CD4-positive, alpha-beta T cell treated with Interleukin-15 for 1 hour (primary cell): Measurements from ENCODE around the gene PI4K2A.
"Not testable (repeated sequence)": the region's sequence is repeated elsewhere in the genome, so short reads cannot be mapped to it uniquely, and the experiment has no call there.

Experiments used
- DNase-seq: peaks from one replicate; pipeline ENCODE4 v3.0.0-alpha.2; 2020

The PI4K2A gene

GRCh38 chr10:97676770-97677581 is 36.5 kb downstream of the PI4K2A start:
- DNase-seq: peak; percentile 64

DNA sequence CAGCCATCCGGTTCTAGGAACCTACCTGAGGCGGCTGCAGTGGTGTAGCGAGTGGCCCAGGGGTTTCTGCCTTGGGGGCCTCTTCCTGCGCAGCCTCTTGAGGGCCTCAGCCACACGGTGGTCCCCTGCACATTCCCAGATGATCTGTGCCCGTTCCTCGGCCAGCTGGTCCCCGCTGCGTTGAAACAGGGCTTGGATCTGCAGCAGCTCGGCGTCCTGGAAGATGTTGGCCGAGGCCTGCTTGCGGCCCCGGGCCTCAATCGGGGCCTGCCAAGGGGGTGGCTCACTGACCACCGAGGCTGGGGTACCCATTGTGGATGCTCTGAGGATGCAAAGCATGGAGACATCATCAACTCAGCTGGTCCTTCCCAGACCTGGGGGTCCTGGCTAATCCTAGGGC is 39.1 kb downstream of the PI4K2A start:
- DNase-seq: no peak

DNA sequence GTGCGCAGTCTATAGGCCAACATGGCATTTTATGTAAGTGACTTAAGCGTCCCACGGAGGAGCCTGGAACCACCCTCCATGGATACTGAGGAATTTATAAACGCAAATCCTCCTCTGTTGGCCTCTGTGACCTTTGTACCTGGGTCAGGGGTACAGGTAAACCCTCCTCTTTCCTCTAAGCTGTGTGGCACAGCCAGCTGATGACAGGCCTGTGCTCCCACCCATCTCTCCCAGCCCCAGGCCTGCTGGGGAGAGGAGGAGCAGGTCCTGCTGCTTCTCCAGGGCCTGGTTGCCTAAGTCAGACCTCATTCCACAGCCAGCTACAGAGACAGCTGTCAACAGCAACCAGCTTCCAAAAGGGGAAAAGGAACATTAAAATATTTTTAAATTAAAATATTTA is 41.6 kb downstream of the PI4K2A start:
- DNase-seq: no peak

- no peak for DNase-seq
Measured at GRCh38 chr10:97683556-97684367, 43.3 kb downstream of the PI4K2A start.

DNA sequence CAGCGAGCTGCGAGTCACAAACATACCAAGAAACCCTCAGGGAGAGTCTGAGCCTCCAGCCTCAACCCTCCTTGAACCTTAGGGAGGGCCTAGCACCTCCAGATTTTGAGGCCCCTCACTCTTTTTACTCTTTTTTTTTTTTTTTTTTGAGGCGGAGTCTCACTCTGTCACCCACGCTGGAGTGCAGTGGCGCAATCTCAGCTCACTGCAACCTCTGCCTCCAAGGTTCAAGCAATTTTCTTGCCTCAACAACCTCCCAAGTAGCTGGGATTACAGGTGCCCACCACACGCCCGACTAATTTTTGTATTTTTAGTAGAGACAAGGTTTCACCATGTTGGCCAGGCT is 43.9 kb downstream of the PI4K2A start:
- DNase-seq: not testable (repeated sequence)

DNA sequence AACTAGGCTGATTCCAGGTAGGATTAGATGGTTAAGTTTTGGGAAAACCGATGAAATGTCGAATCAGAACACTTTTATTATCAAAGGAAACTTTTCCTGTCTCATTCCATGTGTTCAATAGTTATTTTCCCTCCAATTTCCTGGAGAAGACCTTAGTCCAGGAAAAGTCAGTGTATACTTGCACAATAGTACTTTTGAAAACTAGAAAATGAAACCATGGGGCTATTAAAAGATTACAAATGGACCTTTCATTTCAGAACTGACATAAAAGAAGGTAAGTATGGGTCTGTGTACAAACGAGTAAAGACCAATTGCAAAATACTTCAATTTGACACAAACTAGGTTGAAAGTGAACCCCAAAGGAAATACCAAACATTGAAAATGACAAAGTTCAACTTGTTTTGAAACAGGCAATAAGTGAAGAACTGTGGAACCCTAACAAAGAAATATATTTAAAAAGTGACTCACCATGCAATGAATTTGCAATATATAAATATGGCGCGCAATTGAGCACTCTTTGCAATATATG is 44.5 kb downstream of the PI4K2A start:
- no peak for DNase-seq

GRCh38 chr10:97685395-97685958 is 45.0 kb downstream of the PI4K2A start:
- DNase-seq: no peak

DNA sequence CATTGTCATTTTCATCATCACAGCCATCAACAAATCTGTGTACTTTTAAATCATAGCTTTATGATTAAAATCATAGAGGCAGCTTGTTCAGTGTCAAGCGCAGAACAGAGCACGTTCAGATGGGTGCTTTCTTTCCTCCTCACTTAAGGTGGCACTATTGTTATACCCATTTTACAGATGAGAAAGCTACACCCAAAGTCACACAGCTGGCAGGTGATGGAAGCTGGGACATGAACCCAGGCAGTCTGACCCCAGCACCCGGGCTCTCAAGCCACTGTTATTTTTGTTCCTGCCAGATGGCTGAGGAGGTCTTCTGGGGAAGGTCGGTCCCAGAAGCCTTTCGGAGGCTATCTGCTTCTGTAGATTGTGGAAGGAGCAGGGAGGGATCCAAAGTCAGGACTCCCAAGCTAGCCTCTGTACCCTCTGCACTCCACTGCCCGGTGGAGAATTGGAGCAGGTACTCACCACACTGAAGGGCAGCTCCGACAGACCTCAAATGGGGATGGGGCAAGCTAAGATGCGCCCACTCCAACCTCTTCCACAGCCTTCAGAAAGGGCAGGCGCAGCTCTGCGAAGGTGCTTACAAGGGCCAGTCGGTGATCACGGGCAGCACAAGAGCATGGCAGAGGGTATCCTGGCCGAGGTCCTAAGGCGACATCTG is 46.0 kb downstream of the PI4K2A start:
- no peak for DNase-seq

GRCh38 chr10:97686962-97687784 is 46.7 kb downstream of the PI4K2A start, which contains the start of gene AVPI1:
Gene AVPI1, minus strand, starts transcription at chr10:97687241. Its CDS starts 7,336 bp downstream, at chr10:97679905.
- peak; percentile 97 for DNase-seq

DNA sequence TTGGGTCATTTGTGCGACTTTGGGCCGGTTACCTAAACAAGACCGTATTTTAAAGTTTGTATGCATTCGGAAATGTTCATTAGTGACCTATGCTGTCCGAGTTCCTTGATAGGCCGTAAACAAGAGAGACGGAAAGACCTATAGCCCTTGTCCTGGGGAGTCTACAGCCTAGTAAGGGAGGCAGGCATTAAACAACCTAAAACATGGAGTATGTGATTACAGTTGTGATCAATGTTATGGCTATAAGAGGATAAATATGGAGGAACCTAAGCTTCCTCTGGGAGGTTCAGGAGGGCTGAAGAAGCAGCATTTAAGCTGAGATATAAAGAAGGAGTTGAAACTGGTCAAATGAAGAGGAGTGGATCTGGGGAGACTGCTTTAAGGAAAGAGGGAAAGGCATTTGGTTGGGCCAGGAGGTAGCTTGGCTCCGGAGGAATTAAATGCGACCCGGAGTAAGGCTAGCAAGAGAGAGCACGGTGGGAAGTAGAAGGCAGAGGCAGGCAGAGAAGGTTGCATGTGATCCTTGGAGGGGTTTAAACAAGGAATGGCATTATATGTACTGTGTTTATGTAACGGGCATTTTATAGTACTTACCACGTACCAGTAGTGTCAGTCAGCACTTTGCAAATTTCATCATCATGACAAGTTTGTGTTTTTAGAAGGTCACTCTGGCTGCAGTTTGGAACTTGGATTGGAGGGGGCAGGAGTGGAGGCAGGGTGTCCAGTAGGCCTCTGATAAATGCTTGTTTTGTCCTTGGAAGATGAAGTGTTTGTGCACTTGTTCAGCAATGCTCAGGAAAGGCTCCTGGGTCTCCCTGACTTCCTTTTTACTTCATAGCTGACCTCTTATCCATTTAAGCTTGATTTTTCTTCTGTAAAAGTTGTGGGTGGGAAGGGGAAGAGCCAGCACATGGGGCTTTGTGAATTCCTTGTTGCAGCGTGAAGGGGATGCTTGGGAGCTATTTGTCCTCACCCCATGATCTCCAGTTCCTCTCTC is 47.6 kb downstream of the PI4K2A start:
- no peak for DNase-seq

DNA sequence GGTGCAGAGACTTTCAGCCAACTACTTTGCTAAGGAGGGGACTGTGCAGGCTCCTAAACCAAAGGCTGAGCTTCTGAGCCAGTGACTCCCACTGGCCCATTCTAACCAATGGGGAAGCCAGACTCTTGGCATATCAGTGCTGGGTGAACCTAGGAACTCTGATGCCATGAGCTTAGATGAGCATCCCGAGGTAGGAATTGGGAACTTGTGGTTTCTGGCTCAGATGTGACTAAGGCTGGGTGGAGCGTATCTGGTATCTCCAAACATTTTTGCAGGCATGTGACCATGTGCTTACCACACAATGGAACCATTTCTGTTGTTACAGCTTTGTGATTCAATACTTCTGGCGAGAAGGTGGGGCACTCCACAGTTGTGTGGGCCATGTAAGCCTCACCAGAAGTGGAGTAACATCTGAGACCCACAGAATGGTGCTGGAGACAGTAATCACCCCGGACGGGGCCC is 49.1 kb downstream of the PI4K2A start:
- peak; percentile 74 for DNase-seq

GRCh38 chr10:97690133-97690532 is 49.7 kb downstream of the PI4K2A start:
- no peak for DNase-seq

DNA sequence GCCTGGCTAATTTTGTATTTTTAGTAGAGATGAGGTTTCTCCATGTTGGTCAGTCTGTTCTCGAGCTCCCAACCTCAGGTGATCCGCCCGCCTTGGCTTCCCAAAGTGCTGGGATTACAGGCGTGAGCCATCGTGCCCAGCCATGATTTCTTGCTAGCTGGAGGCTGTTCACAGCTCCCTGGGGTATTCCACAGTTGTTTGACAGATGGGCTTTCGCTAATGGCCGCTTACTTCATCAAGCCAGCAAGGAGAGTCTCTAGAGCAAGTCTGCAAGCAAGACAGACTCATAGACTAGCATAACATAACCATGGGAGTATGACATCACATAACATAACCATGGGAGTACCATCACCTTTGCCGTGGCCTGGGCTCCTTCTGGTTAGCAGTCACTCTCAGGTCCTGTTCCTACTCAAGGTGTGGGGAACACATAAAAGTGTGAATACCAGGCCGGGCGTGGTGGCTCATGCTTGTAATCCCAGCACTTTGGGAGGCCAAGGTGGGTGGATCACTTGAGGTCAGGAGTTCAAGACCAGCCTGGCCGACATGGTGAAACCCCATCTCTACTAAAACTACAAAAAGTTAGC is 57.7 kb downstream of the PI4K2A start:
- not testable (repeated sequence) for DNase-seq

DNA sequence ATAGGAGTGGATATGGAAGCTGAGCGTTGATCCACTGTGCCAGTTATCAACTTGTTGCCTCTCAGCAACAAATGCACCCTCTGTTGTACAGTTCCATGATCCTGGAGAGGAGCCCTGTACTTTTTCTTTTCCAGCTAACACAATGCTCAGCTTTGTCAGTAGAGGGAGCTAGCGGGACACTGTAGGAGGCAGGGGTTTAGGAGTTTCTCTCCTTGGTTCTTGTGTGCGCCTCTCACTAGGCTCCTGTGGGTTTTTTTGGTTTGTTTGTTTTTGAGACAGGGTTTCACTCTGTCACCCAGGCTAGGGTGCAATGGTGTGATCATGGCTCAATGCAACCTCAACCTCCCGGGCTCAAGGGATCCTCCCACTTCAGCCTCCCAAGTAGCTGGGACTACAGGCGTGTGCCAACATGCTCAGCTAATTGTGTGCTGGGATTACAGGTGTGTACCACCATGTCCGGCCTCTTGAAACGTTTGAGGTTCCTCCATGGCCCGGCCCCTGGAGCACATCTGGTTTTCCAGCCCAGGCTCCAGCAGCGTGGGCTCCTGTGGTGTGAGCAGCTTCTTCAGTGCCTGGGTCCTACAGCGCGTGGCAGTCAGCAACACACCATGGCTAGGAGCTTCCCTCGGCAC is 61.1 kb downstream of the PI4K2A start:
- DNase-seq: peak; percentile 53

DNA sequence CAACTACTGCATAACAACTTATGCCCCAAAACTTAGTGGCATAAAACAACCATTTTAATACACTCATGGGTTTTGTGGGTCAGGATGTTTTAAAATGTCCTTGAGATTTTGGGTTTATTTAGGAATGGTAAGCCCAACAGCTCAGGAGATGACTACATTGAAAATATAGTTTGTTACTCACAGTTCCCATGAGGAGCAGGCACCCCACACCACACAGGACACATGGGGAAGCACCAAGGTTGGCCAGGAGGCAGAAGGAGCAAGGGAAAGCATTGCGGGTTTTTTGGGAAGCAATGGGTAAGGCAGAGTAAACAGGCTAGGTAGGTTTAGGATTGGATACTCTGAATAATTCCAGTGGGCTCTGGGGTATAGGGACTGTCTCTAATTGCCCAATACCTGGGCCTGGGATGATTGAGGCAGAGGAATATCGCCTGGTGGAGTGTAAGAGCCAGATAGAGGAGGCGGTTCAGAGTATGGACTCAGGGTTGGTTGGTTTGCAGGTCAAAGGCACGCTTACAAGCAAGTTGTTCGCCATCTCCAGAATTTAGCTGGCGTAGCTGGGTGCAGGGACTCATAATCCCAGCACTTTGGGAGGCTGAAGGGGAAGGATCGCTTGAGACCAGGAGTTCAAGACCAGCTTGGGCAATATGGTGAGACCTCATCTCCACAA is 63.1 kb downstream of the PI4K2A start:
- no peak for DNase-seq

- no peak for DNase-seq
Measured at GRCh38 chr10:97704341-97704740, 63.9 kb downstream of the PI4K2A start.

DNA sequence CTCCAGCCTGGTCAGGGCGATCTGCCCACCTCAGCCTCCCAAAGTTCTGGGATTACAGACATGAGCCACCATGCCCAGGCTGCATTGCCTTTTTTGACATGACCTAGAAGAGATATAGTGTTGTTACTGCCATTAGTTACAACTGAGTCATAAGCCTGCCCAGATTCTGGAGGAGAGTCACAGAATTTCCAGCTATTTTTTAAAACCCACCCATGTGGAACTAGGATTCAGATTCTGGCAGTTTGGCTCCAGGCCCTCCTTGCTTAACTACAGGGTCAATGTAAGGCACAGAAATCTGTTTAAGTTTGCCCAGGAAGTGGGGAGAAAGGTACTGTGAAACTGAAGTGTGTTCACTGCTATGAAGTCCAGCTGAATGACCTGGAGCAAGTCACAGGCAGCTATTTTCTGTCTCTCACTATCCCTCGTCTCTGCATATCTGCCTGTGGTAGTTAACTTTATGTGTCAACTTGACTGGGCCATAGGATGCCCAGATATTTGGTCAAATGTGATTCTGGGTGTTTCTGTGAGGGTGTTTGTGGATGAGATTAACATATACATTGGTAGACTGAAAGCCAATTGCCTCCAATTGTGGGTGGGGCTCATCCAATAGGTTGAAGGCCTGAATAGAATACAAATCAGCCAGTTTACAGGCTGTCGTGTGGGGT is 64.7 kb downstream of the PI4K2A start:
- no peak for DNase-seq

DNA sequence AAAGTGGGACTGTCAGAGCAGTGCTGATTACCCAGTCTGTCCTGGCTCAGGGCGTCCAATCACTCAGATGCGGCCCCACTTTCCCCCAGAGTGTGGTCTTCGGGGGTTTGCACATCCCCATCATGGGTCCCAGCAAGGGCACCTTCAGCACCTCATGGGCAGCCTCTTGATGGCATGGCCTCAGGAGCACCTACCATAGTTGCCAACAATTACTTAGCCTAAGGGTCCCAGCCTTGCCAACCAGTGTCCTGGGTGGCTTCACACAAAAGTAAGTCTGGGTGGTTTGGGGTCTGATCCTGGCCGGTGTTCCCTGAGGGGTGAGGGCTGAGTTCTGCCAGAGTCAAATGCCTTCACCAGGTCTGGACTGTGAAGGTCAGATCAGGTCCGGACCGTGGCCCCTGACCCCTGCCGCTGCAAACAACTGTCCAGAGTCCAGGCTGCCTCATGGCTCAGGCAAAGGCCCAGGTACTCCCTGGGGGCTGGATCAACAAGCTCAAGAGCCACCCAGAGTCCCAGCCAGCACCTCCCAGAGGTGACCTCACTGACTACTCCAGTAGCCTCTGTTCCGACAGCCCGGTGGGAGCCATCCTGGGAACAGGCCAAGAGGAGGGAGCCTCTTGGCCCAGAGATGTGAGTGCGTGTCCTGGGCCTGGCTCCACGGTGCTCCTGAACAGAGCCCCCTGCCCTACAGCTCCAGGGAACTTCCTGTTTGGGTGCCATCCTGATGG is 66.8 kb downstream of the PI4K2A start:
- no peak for DNase-seq
